Tibial nerve (tissue), 4 donors: ENCODE measurements around the gene ADGRL1. TPM values are rescaled to one million over a fixed set of nuclear protein-coding genes. Genes with fewer than 3 reads are reported as not detected.
"Not testable (repeated sequence)": the region's sequence is repeated elsewhere in the genome, so short reads cannot be mapped to it uniquely, and the experiment has no call there.

Experiments
- DNase-seq, 2 donors: peaks; one replicate each; pipeline ENCODE4 v3.0.0-alpha.2; 2019; ENCODE audit warnings: low spot score in 2 of 2
- H3K27ac ChIP-seq, 4 donors: fragments of 200-600 bp; sonication (generic) in 3 of 4; one replicate each; pipeline ENCODE4 v1.5.1; 2017 to 2019; ENCODE audit warnings: mild to moderate bottlenecking in 1 of 4
- H3K27me3 ChIP-seq, 2 donors: fragments of 200-600 bp; sonication (generic) in 1 of 2; one replicate each; pipeline versions ENCODE4 v1.5.1 to v1.6.0; 2017 to 2019
- H3K36me3 ChIP-seq, 3 donors: fragments of 200-600 bp; sonication (generic); one replicate each; pipeline ENCODE4 v1.5.1; 2018 to 2019
- H3K4me1 ChIP-seq, 4 donors: fragments of 200-600 bp; sonication (generic) in 3 of 4; one replicate each; pipeline ENCODE4 v1.5.1; 2017 to 2019
- H3K4me3 ChIP-seq, 4 donors: fragments of 200-600 bp; sonication (generic) in 3 of 4; one replicate each; pipeline ENCODE4 v1.5.1; 2017 to 2019; ENCODE audit warnings: mild to moderate bottlenecking in 1 of 4, moderate library complexity in 1 of 4
- H3K9me3 ChIP-seq, 4 donors: fragments of 200-600 bp; sonication (generic) in 3 of 4; one replicate each; pipeline ENCODE4 v1.5.1; 2017 to 2019
- CTCF ChIP-seq, 5 experiments: fragments of 200-600 bp in 3 of 5; fragments of 450-650 bp in 2 of 5; sonication (generic) in 3 of 5; IDR thresholded peaks; one replicate each; pipeline ENCODE4 v1.5.1; 2016 to 2019; ENCODE audit warnings: antibody characterized with exemption in 5 of 5, mild to moderate bottlenecking in 3 of 5, moderate library complexity in 2 of 5
- EP300 ChIP-seq, 2 donors: sonication (generic); formaldehyde crosslinking; IDR thresholded peaks; one replicate each; pipeline ENCODE4 v1.6.1; 2017; ENCODE audit warnings: antibody characterized with exemption in 2 of 2, mild to moderate bottlenecking in 1 of 2
- POLR2A ChIP-seq, 2 donors: fragments of 450-650 bp; IDR thresholded peaks; one replicate each; pipeline ENCODE4 v1.6.1; 2017; ENCODE audit warnings: antibody characterized with exemption in 2 of 2, mild to moderate bottlenecking in 2 of 2, moderate library complexity in 2 of 2
- WGBS, 2 donors: methylation state at CpG; one replicate each; pipeline ENCODE4 v1.1.5; 2018; 5-methylcytosine and 5-hydroxymethylcytosine counted together
- total RNA-seq, 4 donors: library from RNA; depleted of rRNA; stranded (reverse); fragments of >200 nt; gene quantifications; one replicate each; pipeline ENCODE4 v1.1.0, GENCODE V29; 2016

ADGRL1 gene
- total RNA-seq, 4 donors from 2014 or later, result 8.0 to 17.5 (median 11.2) TPM

GRCh38 chr19:14182476-14182875 lies 23.5 kb downstream of the ADGRL1 start:
- TF ChIP-seq EP300 (IDR thresholded peaks at IDR 0.05), result no peak
- TF ChIP-seq CTCF (IDR thresholded peaks at IDR 0.05), result no peak
- no peak for TF ChIP-seq POLR2A (IDR thresholded peaks at IDR 0.05)
- Histone ChIP-seq H3K36me3 (peaks cover 0 to 8% (median 0%) of the 10 kb centered on the region in 3 donors), H3K4me1 (no peaks in the 10 kb centered on the region), H3K27me3 (no peaks in the 10 kb centered on the region), H3K9me3 (no peaks in the 10 kb centered on the region), H3K27ac (no peak overlapping the region), H3K4me3 (no peak overlapping the region)
- WGBS, 2 donors, result 52 to 68% methylated on average over 7 to 8 of the region's 8 CpGs
- DNase-seq, result no peak

GRCh38 chr19:14181906-14182305 lies 24.1 kb downstream of the ADGRL1 start:
- 90 to 91% methylated on average over 6 of the region's 6 CpGs for WGBS, 2 donors
- Histone ChIP-seq H3K27me3 (no peaks in the 10 kb centered on the region), H3K9me3 (no peaks in the 10 kb centered on the region), H3K27ac (no peak overlapping the region), H3K4me3 (no peak overlapping the region), H3K36me3 (peaks cover 0 to 13% (median 0%) of the 10 kb centered on the region in 3 donors), H3K4me1 (no peaks in the 10 kb centered on the region)
- TF ChIP-seq CTCF (IDR thresholded peaks at IDR 0.05), result no peak
- TF ChIP-seq EP300 (IDR thresholded peaks at IDR 0.05), result no peak
- no peak for TF ChIP-seq POLR2A (IDR thresholded peaks at IDR 0.05)
- DNase-seq, result no peak

- not testable (repeated sequence) for H3K4me3 ChIP-seq, H3K27ac ChIP-seq, H3K9me3 ChIP-seq, DNase-seq, H3K4me1 ChIP-seq, H3K27me3 ChIP-seq
- 83 to 90% methylated on average over 12 of the region's 12 CpGs for WGBS, 2 donors
- H3K36me3 ChIP-seq, result peaks cover 0 to 20% (median 0%) of the 10 kb centered on the region in 3 donors
These were observed 24.8 kb downstream of the ADGRL1 start for GRCh38 chr19:14181199-14181598.

- no peak for TF ChIP-seq CTCF (IDR thresholded peaks at IDR 0.05)
- TF ChIP-seq EP300 (IDR thresholded peaks at IDR 0.05), result no peak
- TF ChIP-seq POLR2A (IDR thresholded peaks at IDR 0.05), result no peak
- Histone ChIP-seq H3K4me3 (no peak overlapping the region), H3K27me3 (no peaks in the 10 kb centered on the region), H3K4me1 (no peaks in the 10 kb centered on the region), H3K36me3 (peaks cover 0 to 48% (median 0%) of the 10 kb centered on the region in 3 donors), H3K27ac (no peak overlapping the region), H3K9me3 (no peaks in the 10 kb centered on the region)
- DNase-seq, result no peak
- 91 to 93% methylated on average over 19 to 23 of the region's 23 CpGs for WGBS, 2 donors
These were observed 28.4 kb downstream of the ADGRL1 start for GRCh38 chr19:14177496-14178074.

- no peak for DNase-seq
- H3K4me3 ChIP-seq, result no peak overlapping the region
- H3K27me3 ChIP-seq, result no peaks in the 10 kb centered on the region
- H3K9me3 ChIP-seq, result no peaks in the 10 kb centered on the region
- TF ChIP-seq CTCF (IDR thresholded peaks at IDR 0.05) (no peak), POLR2A (IDR thresholded peaks at IDR 0.05) (no peak), EP300 (IDR thresholded peaks at IDR 0.05) (no peak)
- no peaks in the 10 kb centered on the region for H3K4me1 ChIP-seq
- WGBS, 2 donors, result 87% methylated on average over 6 of the region's 6 CpGs
- H3K36me3 ChIP-seq, result peaks cover 0 to 70% (median 5%) of the 10 kb centered on the region in 3 donors
- no peak overlapping the region for H3K27ac ChIP-seq
These were observed 30.6 kb downstream of the ADGRL1 start for GRCh38 chr19:14175351-14175792.
